NCI-H526 treated with DMSO at 0.1 percent for 48 hours (cell line): ENCODE results near the gene KY.

Source experiments
- DNase-seq: peaks from one replicate; lab custom pipeline; 2025; lab: John Stamatoyannopoulos, UW

KY gene

GRCh38 chr3:134644731-134645514 is 5.9 kb downstream of the KY start:
- DNase-seq: no peak

GRCh38 chr3:134643150-134643675 is 7.6 kb downstream of the KY start:
- no peak for DNase-seq

- no peak for DNase-seq
These were observed 8.2 kb downstream of the KY start for GRCh38 chr3:134642445-134643149.

GRCh38 chr3:134641671-134642300 is 9.0 kb downstream of the KY start:
- no peak for DNase-seq

- DNase-seq: peak; percentile 17
These were observed 9.9 kb downstream of the KY start for GRCh38 chr3:134640872-134641470.

GRCh38 chr3:134640378-134640777 is 10.4 kb downstream of the KY start:
- DNase-seq: no peak

GRCh38 chr3:134638385-134639030 is 12.3 kb downstream of the KY start:
- no peak for DNase-seq

GRCh38 chr3:134636406-134636805 is 14.4 kb downstream of the KY start:
- DNase-seq: no peak

GRCh38 chr3:134630506-134630905 is 20.3 kb downstream of the KY start:
- DNase-seq: no peak

GRCh38 chr3:134628884-134629283 is 21.9 kb downstream of the KY start:
- no peak for DNase-seq

GRCh38 chr3:134627831-134628230 is 23.0 kb downstream of the KY start:
- no peak for DNase-seq

- no peak for DNase-seq
These were observed 24.7 kb downstream of the KY start for GRCh38 chr3:134625885-134626741.

- DNase-seq: no peak
These were observed 25.4 kb downstream of the KY start for GRCh38 chr3:134625462-134625861.

- DNase-seq: no peak
These were observed 26.1 kb downstream of the KY start for GRCh38 chr3:134624537-134625287.

- DNase-seq: no peak
These were observed 27.1 kb downstream of the KY start for GRCh38 chr3:134623615-134624245.

GRCh38 chr3:134622806-134623365 is 27.9 kb downstream of the KY start:
- DNase-seq: no peak

GRCh38 chr3:134621854-134622253 is 29.0 kb downstream of the KY start:
- DNase-seq: no peak

- no peak for DNase-seq
These were observed 30.2 kb downstream of the KY start for GRCh38 chr3:134620476-134621115.
